Measurements from ENCODE around the gene UAP1L1.
A peak's percentile ranks its signal among the peaks of the same experiment; 100 is the strongest.

UAP1L1 gene

GRCh38 chr9:137128158-137128861 is 51.0 kb downstream of the UAP1L1 start:
- TF ChIP-seq ZFX (IDR thresholded peaks at IDR 0.05; ENCODE audit: borderline replicate concordance) (no peak), CTCF (IDR thresholded peaks at IDR 0.05) (no peak)

GRCh38 chr9:137128862-137129455 is 51.6 kb downstream of the UAP1L1 start:
- peak overlapping the region; percentile 93 for H3K27ac ChIP-seq
- TF ChIP-seq ZFX (IDR thresholded peaks at IDR 0.05; ENCODE audit: borderline replicate concordance) (no peak), CTCF (IDR thresholded peaks at IDR 0.05) (no peak)

More at GRCh38 chr9:137128158-137128861, 51.0 kb downstream of the UAP1L1 start:
- H3K27ac ChIP-seq, result peak overlapping the region; percentile 93

GRCh38 chr9:137129456-137130175 is 52.3 kb downstream of the UAP1L1 start:
- TF ChIP-seq CTCF (IDR thresholded peaks at IDR 0.05) (no peak), ZFX (IDR thresholded peaks at IDR 0.05; ENCODE audit: borderline replicate concordance) (no peak)
- H3K27ac ChIP-seq, result peak overlapping the region; percentile 93

GRCh38 chr9:137130176-137130755 is 52.9 kb downstream of the UAP1L1 start:
- H3K27ac ChIP-seq, result peak overlapping the region; percentile 93
- no peak for TF ChIP-seq CTCF (IDR thresholded peaks at IDR 0.05)
